ENCODE results near the gene GMDS. TPM values are rescaled to one million over a fixed set of nuclear protein-coding genes. Genes with fewer than 3 reads are reported as not detected.

The GMDS gene
- total RNA-seq, 6 experiments from 2014 or later = 13.2 to 18.0 (median 14.7) TPM

- Mint-ChIP-seq H3K9me3 (peaks cover 11% of the 10 kb centered on the region; the same call in 1 of the 2 replicates), H3K4me3 (no peak overlapping the region), H3K4me1 (ENCODE audit: low read depth) (no peaks in the 10 kb centered on the region), H3K27ac (no peak overlapping the region), H3K36me3 (ENCODE audit: low read depth) (peaks cover 7% of the 10 kb centered on the region), H3K27me3 (ENCODE audit: insufficient read depth) (peaks cover 4% of the 10 kb centered on the region)
- TF ChIP-seq, protein P1, sequence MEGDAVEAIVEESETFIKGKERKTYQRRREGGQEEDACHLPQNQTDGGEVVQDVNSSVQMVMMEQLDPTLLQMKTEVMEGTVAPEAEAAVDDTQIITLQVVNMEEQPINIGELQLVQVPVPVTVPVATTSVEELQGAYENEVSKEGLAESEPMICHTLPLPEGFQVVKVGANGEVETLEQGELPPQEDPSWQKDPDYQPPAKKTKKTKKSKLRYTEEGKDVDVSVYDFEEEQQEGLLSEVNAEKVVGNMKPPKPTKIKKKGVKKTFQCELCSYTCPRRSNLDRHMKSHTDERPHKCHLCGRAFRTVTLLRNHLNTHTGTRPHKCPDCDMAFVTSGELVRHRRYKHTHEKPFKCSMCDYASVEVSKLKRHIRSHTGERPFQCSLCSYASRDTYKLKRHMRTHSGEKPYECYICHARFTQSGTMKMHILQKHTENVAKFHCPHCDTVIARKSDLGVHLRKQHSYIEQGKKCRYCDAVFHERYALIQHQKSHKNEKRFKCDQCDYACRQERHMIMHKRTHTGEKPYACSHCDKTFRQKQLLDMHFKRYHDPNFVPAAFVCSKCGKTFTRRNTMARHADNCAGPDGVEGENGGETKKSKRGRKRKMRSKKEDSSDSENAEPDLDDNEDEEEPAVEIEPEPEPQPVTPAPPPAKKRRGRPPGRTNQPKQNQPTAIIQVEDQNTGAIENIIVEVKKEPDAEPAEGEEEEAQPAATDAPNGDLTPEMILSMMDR (IDR thresholded peaks at IDR 0.05) = no peak
- DNase-seq = no peak
Observed at GRCh38 chr6:1730882-1731281, 514.5 kb downstream of the GMDS start.

- Mint-ChIP-seq H3K4me3 (no peak overlapping the region), H3K27ac (no peak overlapping the region), H3K36me3 (ENCODE audit: low read depth) (peaks cover 7% of the 10 kb centered on the region), H3K27me3 (ENCODE audit: insufficient read depth) (no peaks in the 10 kb centered on the region; the same call in 1 of the 2 replicates), H3K9me3 (peaks cover 11% of the 10 kb centered on the region; the same call in 1 of the 2 replicates), H3K4me1 (ENCODE audit: low read depth) (no peaks in the 10 kb centered on the region)
- TF ChIP-seq, protein P1 (IDR thresholded peaks at IDR 0.05) = no peak
- no peak for DNase-seq
Observed at GRCh38 chr6:1729750-1730140, 515.7 kb downstream of the GMDS start.

GRCh38 chr6:1729133-1729749 is 516.2 kb downstream of the GMDS start:
- Mint-ChIP-seq H3K27ac (no peak overlapping the region), H3K4me3 (no peak overlapping the region), H3K9me3 (peaks cover 11% of the 10 kb centered on the region; the same call in 1 of the 2 replicates), H3K4me1 (ENCODE audit: low read depth) (no peaks in the 10 kb centered on the region), H3K36me3 (ENCODE audit: low read depth) (peaks cover 7% of the 10 kb centered on the region), H3K27me3 (ENCODE audit: insufficient read depth) (no peaks in the 10 kb centered on the region; the same call in 1 of the 2 replicates)
- TF ChIP-seq, protein P1 (IDR thresholded peaks at IDR 0.05) = no peak
- no peak for DNase-seq

GRCh38 chr6:1726341-1726768 is 519.0 kb downstream of the GMDS start:
- no peaks in the 10 kb centered on the region; the same call in 1 of the 2 replicates for H3K27me3 Mint-ChIP-seq (ENCODE audit: insufficient read depth)
- no peaks in the 10 kb centered on the region for H3K4me1 Mint-ChIP-seq (ENCODE audit: low read depth)
- no peak overlapping the region for H3K4me3 Mint-ChIP-seq
- DNase-seq = no peak
- TF ChIP-seq, protein P1 (IDR thresholded peaks at IDR 0.05) = no peak
- peaks cover 7% of the 10 kb centered on the region for H3K36me3 Mint-ChIP-seq (ENCODE audit: low read depth)
- peaks cover 7% of the 10 kb centered on the region; the same call in 1 of the 2 replicates for H3K9me3 Mint-ChIP-seq
- no peak overlapping the region for H3K27ac Mint-ChIP-seq

DNA sequence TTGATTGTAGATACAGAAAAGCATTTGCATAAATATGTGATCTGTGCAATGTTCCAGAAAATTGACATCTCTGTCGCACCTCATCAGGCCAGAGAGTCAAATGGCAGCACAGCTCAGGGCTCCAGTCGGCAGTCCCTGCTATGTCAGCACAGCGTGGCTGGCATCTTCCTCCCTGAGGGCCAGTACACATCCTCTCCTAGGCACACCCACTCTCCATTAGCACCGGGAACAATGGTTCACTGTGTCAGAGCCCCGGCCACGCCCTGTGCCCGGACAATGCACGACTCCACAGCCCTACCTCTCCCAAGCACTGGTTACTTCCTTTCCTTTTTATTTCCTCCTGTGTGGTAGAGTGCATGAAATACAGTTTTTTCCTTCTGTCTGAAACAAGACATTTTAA is 520.8 kb downstream of the GMDS start:
- H3K27me3 Mint-ChIP-seq (ENCODE audit: insufficient read depth) = no peaks in the 10 kb centered on the region; the same call in 1 of the 2 replicates
- no peak overlapping the region for H3K4me3 Mint-ChIP-seq
- TF ChIP-seq, protein P1 (IDR thresholded peaks at IDR 0.05) = no peak
- H3K4me1 Mint-ChIP-seq (ENCODE audit: low read depth) = no peaks in the 10 kb centered on the region
- H3K27ac Mint-ChIP-seq = no peak overlapping the region
- no peaks in the 10 kb centered on the region for H3K36me3 Mint-ChIP-seq (ENCODE audit: low read depth)
- no peak for DNase-seq
- H3K9me3 Mint-ChIP-seq = no peaks in the 10 kb centered on the region
